GM18870 (cell line): ENCODE data around the gene NCAM1.

ENCODE experiments used
- ATAC-seq: cut with Tn5 transposase; IDR thresholded peaks from one replicate; pipeline ENCODE4 v1.9.1; 2021; ENCODE audit warnings: moderate library complexity; ENCODE audit not compliant: unreplicated experiment

The NCAM1 gene

DNA sequence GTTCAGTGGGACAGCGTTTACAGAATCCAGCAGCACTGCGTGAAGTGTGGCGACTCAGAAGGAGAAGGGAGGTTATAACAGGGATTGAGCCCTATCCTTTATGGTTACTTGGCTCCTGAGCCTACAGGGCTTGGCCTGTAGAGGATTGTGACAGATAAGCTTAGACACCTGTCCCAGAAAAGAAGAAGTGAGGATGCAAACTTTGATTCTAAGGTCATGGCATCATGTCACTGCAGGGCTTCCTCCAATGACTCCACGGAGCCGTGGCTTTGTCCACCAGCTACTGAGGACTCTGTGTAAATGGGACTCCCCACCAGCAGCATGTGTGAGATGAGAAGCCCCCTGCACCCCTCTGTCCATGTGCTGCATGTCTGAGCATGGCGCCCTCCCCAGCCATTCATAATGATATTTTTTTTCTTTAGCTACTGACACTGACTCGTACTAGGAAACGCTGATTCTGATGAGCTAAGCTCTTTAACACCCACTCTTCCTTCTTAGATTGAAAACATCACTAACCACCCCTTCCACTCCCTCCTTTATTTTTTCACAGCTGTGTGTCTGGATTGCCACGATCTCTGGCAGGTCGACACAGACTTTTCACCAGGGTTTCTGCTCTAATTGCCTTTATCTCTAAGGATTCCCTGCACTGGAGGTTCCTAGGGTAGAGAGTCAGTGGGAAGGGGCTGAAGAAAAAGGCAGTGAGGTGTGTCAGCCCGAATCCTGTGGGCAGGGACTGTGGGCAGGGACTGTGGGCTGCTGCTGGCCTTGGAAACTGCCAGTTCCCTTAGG is 287.7 kb downstream of the NCAM1 start:
- ATAC-seq = no peak

DNA sequence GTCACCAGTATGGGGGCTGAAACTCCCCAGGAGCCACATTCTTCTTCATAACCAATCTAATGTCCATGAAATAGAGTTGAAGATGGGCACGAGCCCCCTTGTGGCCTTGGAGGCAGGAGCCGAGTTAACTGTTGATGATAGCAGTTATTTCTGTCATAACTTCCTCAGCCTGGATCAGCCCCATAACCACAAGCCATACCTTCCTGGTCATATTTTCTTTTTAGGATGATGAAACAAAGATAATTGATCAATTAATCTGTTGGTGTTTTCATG is 288.2 kb downstream of the NCAM1 start:
- ATAC-seq = no peak

DNA sequence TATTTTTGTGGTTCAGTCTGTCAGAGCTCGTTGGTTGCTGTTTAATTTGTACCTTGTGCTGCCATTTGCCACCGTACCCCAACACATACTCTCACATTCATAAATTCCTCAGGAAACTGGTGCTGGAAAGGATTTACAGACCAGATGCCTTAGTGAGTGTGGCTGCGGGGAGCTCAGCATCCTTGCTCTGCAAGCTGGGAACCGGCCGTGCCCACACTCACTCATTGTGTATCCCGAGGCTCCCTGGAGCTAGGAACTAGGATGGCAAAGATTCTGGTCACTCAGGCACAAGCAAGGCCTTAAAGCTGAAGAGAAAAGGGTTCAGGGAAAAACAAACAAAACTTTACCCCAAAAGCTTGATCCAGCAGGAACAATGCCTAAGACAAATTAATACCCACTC is 288.6 kb downstream of the NCAM1 start:
- no peak for ATAC-seq

DNA sequence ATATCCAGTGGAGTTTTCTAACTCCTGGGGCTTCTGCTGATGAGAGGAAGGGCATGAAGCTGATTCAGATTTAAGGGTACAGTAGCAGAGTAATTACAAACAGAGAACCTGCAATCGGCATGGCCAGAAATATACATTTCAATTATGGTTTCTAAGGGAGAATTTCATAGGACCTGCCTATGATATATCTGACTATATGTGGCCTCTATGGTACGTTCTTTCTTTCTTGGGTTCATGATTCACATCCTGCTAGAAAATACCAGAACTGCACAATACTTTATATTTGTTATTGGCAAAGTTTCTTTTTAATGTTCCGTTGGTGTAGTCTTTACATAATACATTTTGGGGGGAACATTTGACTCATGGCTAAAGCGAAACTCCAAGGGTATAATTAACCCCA is 290.1 kb downstream of the NCAM1 start:
- ATAC-seq = no peak

- ATAC-seq = no peak
These were observed 292.2 kb downstream of the NCAM1 start for GRCh38 chr11:113253406-113253805.

DNA sequence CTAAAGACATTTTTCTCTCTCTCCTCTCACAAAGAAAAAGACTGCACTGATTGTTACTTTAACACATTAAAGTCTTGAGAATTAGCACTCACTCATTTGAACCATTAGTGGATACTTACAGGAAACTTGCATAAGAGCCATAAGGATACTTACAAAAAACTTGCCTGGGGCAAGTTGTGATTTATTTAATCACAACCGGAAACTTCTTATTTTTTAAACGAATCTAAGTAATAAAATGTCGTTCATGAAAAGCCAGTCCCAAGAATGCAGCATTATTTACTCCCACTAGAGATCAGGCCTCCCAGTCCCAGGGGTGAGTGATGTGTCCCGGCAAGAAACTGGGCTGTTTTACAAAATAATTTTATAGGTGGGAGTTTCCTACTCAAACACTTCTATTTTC is 293.9 kb downstream of the NCAM1 start:
- ATAC-seq = no peak

- ATAC-seq = no peak
These were observed 294.5 kb downstream of the NCAM1 start for GRCh38 chr11:113255741-113256140.

GRCh38 chr11:113256431-113257202 is 295.4 kb downstream of the NCAM1 start:
- no peak for ATAC-seq

DNA sequence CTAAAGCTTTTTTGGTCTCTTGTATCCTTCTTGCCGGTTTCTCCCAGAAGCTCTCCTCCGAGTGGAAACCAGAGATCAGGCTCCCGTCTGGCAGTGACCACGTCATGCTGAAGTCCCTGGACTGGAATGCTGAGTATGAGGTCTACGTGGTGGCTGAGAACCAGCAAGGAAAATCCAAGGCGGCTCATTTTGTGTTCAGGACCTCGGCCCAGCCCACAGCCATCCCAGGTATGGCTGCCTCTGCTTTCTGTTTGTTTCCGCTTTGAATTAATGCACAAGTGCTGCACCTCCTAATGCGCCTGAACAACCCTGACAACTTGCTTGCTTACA is 298.8 kb downstream of the NCAM1 start:
- no peak for ATAC-seq

GRCh38 chr11:113260541-113260940 is 299.3 kb downstream of the NCAM1 start:
- ATAC-seq = no peak

DNA sequence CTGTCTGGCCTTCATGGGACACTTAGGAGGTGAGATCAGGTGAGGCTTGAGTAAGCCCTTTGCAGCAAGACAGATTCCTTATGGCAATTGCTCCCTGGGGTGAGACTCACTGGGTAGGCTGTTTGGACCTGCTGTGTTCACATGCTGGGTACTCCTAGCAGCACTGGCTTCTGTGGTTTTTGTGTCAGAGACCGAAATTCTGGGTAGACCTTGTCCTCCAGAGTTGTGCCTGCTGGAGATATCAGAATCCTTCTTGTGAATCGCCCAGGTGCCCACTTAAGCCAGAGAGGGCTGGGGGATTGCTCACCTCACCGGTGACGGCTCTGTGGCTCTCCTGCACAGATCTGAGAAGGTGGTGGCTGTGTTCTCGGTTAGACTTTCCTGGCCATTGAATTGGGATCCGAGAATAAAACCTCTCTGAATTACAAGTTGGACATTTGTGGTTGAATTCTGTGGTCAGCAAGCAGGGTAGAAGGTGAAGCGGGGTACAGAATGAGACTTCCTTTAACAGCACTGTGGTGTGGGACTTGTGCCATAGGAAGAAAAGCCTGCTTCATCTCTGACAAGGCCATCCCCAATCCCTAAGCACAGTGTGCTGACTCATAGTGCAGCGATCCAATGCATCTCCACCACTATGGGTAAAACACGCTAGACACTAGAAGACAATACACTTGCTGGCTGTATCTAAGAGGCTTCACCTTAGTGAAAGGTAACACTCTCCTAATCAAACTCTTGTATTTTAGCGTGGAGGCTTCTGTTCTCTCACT is 300.7 kb downstream of the NCAM1 start:
- ATAC-seq = no peak

DNA sequence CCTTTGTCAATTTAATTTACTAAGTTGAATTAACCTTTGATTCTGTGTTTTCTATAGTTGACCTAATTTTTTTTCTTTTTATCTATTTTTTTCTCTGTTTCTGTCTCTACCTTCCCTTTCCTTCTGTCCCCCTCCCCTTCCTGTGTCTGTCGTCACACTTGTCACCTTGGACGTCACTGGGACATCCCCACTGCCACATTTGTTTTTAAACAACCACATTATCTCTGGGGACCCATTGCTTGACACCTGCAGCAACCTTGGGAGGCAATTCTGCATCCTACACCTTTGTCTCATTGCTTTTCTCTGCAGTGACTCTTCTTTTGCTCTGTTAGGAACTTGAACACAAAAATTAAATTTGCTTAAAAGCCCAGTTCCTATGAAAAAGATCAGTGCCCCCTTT is 301.4 kb downstream of the NCAM1 start:
- ATAC-seq = no peak

- no peak for ATAC-seq
These were observed 302.4 kb downstream of the NCAM1 start for GRCh38 chr11:113263458-113264259.

DNA sequence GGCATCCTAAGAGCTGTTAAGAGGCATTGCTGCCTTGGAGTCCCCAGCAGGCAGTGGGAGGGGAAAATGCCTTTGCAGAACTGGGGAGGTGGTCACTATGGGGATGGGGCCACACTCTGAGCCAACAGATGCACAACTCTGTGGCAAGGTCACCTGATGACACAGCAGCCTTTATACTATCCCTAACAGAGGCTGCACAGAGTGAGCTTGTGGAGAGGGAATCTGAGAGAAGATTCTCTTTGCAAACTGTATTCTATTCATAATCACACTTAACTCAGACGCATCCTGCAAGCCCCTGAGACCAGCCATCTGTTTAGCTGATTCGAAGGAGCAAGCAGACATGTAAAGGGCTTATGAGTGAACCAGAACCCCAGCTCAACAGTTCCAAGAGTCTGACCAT is 304.1 kb downstream of the NCAM1 start:
- ATAC-seq = no peak

DNA sequence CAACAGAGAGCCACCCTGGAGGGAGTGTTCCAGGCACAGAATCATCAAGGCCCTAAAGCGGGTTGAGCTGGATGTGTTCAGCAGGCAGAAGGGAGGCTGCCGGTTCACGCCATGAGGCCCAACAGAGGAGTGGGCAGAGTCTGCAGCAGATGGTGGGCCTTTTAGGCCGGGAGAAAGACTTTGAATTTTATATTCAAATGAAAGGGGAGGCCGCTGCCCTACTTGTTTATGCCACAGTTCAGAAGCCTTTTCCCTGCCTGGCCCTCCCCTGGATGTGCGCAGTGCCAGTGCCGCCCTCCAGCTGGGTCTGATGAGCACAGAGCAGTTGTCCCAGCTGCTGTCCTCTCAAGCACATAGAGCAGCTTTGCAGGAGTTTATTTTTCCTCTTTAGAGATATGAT is 306.3 kb downstream of the NCAM1 start:
- no peak for ATAC-seq

DNA sequence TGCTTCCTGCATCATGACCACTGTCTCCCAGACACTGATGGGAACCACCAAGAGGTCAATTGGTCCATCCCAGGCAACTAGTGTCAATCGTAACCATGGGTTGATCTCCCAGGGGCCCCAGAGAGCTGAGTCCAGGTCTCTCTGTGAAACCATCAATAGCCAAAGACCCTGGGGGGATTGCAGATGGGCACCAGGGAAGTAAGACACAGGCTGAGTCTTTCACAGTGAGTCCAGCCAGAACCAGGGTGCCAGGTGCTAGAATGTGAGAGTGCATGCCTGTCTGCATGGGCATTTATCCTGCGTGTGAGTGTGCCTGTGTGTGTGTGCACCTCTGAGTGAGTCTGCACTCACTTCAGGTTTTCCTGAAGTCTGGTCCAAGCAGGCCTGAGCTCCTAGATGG is 307.9 kb downstream of the NCAM1 start:
- no peak for ATAC-seq

DNA sequence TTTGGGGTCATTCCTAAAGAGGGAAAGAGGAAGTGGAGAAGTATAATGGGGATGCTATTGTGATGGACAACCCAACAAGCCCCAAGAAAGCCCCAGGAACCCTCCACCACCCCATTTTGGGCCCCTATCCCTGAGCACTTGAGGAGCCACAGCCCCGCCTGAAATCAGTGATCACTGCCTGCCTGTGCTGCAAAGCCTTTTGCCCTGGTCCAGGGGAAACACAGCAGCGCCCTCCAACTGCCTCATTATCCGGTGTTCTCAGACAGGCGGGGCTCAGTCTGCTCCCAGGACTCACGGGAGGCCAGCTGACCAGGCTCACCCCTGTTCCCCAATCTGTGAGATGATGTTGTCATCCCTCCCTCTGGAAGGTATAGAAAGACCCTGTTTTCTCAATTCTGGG is 308.4 kb downstream of the NCAM1 start:
- no peak for ATAC-seq

GRCh38 chr11:113270080-113270479 is 308.9 kb downstream of the NCAM1 start:
- ATAC-seq = no peak

GRCh38 chr11:113271551-113272245 is 310.5 kb downstream of the NCAM1 start:
- no peak for ATAC-seq

- no peak for ATAC-seq
These were observed 311.1 kb downstream of the NCAM1 start for GRCh38 chr11:113272281-113272680.
